Caco-2 (cell line): Measurements from ENCODE around the gene ARPC4. TPM values are rescaled to one million over a fixed set of nuclear protein-coding genes. Genes with fewer than 3 reads are reported as not detected.
A peak's percentile ranks its signal among the peaks of the same experiment; 100 is the strongest.

Experiments used
- BruUV-seq: library from RNA; stranded (reverse); fragments of 400-500 nt; replicated peaks from 2 replicates; lab custom pipeline; 2021; lab: Mats Ljungman, UMichigan
- CTCF ChIA-PET: fragments of 300-600 bp; sonication (Branson Sonifier 250); formaldehyde crosslinking; loops from one replicate; lab custom pipeline; 2022; ENCODE audit warnings: antibody characterized with exemption; lab: Charles Lee
- POLR2A ChIA-PET: fragments of 300-600 bp; sonication (Branson Sonifier 250); formaldehyde crosslinking; loops from one replicate; lab custom pipeline; 2022; ENCODE audit warnings: antibody characterized with exemption; lab: Charles Lee
- DNase-seq, 2 experiments: peaks; one replicate each; pipeline versions ENCODE4 v3.0.0 to v3.0.0-alpha.2; 2020 to 2022
- H3K27me3 ChIP-seq: replicated peaks from 2 replicates; pipeline ENCODE4 v1.6.0; 2011; ENCODE audit warnings: low read length; ENCODE audit not compliant: control insufficient read depth, insufficient read depth
- H3K36me3 ChIP-seq: 2 replicates; pipeline ENCODE4 v1.5.1; 2011; ENCODE audit warnings: low read length; ENCODE audit not compliant: control insufficient read depth, insufficient read depth
- H3K4me1 ChIP-seq: fragments of 250-450 bp; sonication (Bioruptor Pico); 2 replicates; pipeline ENCODE4 v1.5.1; 2020; ENCODE audit warnings: mild to moderate bottlenecking
- H3K4me3 ChIP-seq: 2 replicates; pipeline ENCODE4 v1.5.1; 2011; ENCODE audit warnings: low read depth, mild to moderate bottlenecking, control low read depth, low read length
- H3K9me3 ChIP-seq: fragments of 250-450 bp; sonication (Bioruptor Pico); 2 replicates; pipeline ENCODE4 v1.5.1; 2020; ENCODE audit warnings: mild to moderate bottlenecking, moderate library complexity
- H3K27ac Mint-ChIP-seq: one replicate; pipeline ENCODE4 v1.8.0; 2022; ENCODE audit warnings: mixed read lengths; ENCODE audit not compliant: unreplicated experiment
- H3K27me3 Mint-ChIP-seq: one replicate; pipeline ENCODE4 v1.8.0; 2022; ENCODE audit warnings: mixed read lengths; ENCODE audit not compliant: insufficient read depth, unreplicated experiment
- H3K36me3 Mint-ChIP-seq: one replicate; pipeline ENCODE4 v1.8.0; 2022; ENCODE audit warnings: mild to moderate bottlenecking, mixed read lengths; ENCODE audit not compliant: insufficient read depth, unreplicated experiment
- H3K4me1 Mint-ChIP-seq: one replicate; pipeline ENCODE4 v1.8.0; 2022; ENCODE audit warnings: low read depth, mixed read lengths; ENCODE audit not compliant: unreplicated experiment
- H3K4me3 Mint-ChIP-seq: one replicate; pipeline ENCODE4 v1.8.0; 2022; ENCODE audit warnings: mild to moderate bottlenecking, moderate library complexity, mixed read lengths; ENCODE audit not compliant: unreplicated experiment
- H3K9me3 Mint-ChIP-seq: one replicate; pipeline ENCODE4 v1.8.0; 2022; ENCODE audit warnings: mixed read lengths; ENCODE audit not compliant: unreplicated experiment
- intact Hi-C: fragments of 100-400 bp; cut with micrococcal nuclease; formaldehyde crosslinking; loops from one replicate; pipeline ENCODE4 v1.10.0; 2022; ENCODE audit not compliant: unreplicated experiment
- total RNA-seq: library from RNA; stranded (reverse); gene quantifications from 2 replicates; pipeline ENCODE4 v1.2.3, GENCODE V29; 2022
- TF ChIP-seq, protein P1 (sequence below), 2 experiments: fragments of 200-600 bp in 1 of 2; IDR thresholded peaks; 1 replicate in 1 of 2; 2 replicates in 1 of 2; pipeline versions ENCODE4 v1.5.1 to v1.8.0; 2011 to 2022; ENCODE audit warnings: antibody characterized with exemption in 1 of 2, control low read depth in 1 of 2, inconsistent platforms in 1 of 2, low read depth in 1 of 2, low read length in 1 of 2, mild to moderate bottlenecking in 1 of 2, moderate library complexity in 1 of 2; ENCODE audit not compliant: insufficient read depth in 1 of 2, severe bottlenecking in 1 of 2, unreplicated experiment in 1 of 2

The ARPC4 gene
- total RNA-seq, 1 experiment from 2014 or later: 158 TPM

DNA sequence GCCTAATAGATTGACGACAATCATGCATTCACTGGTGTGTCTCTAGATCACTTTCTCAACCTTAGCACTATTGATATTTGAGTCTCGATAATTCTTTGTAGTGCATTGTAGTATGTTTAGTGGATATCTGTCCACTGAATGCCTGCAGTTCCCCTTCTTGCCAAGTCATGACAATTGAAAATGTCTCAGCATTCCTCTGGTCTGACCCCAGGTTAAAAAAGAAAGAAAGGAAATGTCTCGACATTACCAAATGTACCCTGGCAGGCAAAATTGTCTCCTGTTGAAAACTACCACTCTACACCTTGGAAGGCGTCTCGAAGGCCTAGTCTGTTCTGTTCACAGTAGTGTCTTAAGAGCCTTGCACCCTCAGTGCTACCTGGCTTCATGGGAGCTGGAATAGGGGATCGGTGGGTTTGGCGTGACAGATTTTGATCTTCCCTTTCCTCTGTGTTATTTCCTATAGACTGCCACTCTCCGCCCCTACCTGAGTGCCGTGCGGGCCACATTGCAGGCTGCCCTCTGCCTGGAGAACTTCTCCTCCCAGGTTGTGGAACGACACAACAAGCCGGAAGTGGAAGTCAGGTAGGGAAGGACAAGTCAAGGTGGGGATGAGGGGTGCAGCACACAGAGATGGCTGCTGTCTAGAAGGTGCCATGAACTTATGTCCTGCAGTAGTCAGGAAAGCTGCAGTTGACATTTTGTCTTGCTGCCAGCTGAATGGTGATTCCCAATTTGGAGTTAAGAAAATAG, 4.5 kb downstream of the ARPC4 start:
- Histone ChIP-seq H3K9me3 (no peaks in the 10 kb centered on the region), H3K4me1 (no peaks in the 10 kb centered on the region), H3K4me3 (no peak overlapping the region), H3K27me3 (no peaks in the 10 kb centered on the region), H3K36me3 (peaks cover 8% of the 10 kb centered on the region)
- H3K4me3 Mint-ChIP-seq: no peak overlapping the region
- no peak overlapping the region for H3K27ac Mint-ChIP-seq
- no TSS peak for BruUV-seq
- ChIA-PET CTCF (no interaction called here), POLR2A (interaction anchor here (0.7 kb wide), 1 partner anchor 19 kb away, joined by 8 read pairs; no protein-coding TSS in a partner anchor)
- intact Hi-C loops: no loop called here
- DNase-seq: no peak
- H3K4me1 Mint-ChIP-seq: no peaks in the 10 kb centered on the region
- peaks cover 88% of the 10 kb centered on the region for H3K36me3 Mint-ChIP-seq
- H3K9me3 Mint-ChIP-seq: no peaks in the 10 kb centered on the region
- no peaks in the 10 kb centered on the region for H3K27me3 Mint-ChIP-seq
- TF ChIP-seq, protein P1, sequence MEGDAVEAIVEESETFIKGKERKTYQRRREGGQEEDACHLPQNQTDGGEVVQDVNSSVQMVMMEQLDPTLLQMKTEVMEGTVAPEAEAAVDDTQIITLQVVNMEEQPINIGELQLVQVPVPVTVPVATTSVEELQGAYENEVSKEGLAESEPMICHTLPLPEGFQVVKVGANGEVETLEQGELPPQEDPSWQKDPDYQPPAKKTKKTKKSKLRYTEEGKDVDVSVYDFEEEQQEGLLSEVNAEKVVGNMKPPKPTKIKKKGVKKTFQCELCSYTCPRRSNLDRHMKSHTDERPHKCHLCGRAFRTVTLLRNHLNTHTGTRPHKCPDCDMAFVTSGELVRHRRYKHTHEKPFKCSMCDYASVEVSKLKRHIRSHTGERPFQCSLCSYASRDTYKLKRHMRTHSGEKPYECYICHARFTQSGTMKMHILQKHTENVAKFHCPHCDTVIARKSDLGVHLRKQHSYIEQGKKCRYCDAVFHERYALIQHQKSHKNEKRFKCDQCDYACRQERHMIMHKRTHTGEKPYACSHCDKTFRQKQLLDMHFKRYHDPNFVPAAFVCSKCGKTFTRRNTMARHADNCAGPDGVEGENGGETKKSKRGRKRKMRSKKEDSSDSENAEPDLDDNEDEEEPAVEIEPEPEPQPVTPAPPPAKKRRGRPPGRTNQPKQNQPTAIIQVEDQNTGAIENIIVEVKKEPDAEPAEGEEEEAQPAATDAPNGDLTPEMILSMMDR (IDR thresholded peaks at IDR 0.05; ENCODE audit: insufficient read depth in 1 of 2, low read depth in 1 of 2, low read length in 1 of 2, severe bottlenecking in 1 of 2, unreplicated experiment in 1 of 2): no peak

GRCh38 chr3:9800529-9800928, 7.6 kb downstream of the ARPC4 start:
- H3K4me3 Mint-ChIP-seq: no peak overlapping the region
- ChIA-PET POLR2A (no interaction called here), CTCF (interaction anchor here (0.7 kb wide), 1 partner anchor 14 kb away, joined by 3 read pairs; no protein-coding TSS in a partner anchor)
- BruUV-seq: no TSS peak
- Histone ChIP-seq H3K36me3 (peaks cover 8% of the 10 kb centered on the region), H3K27me3 (no peaks in the 10 kb centered on the region), H3K4me1 (no peaks in the 10 kb centered on the region), H3K9me3 (no peaks in the 10 kb centered on the region), H3K4me3 (no peak overlapping the region)
- H3K27me3 Mint-ChIP-seq: no peaks in the 10 kb centered on the region
- intact Hi-C loops: no loop called here
- TF ChIP-seq, protein P1 (IDR thresholded peaks at IDR 0.05; ENCODE audit: insufficient read depth in 1 of 2, low read depth in 1 of 2, low read length in 1 of 2, severe bottlenecking in 1 of 2, unreplicated experiment in 1 of 2): peak in 1 of 2 experiments; percentile 40
- H3K9me3 Mint-ChIP-seq: no peaks in the 10 kb centered on the region
- DNase-seq: no peak
- no peaks in the 10 kb centered on the region for H3K4me1 Mint-ChIP-seq
- peaks cover 96% of the 10 kb centered on the region for H3K36me3 Mint-ChIP-seq
- H3K27ac Mint-ChIP-seq: no peak overlapping the region

DNA sequence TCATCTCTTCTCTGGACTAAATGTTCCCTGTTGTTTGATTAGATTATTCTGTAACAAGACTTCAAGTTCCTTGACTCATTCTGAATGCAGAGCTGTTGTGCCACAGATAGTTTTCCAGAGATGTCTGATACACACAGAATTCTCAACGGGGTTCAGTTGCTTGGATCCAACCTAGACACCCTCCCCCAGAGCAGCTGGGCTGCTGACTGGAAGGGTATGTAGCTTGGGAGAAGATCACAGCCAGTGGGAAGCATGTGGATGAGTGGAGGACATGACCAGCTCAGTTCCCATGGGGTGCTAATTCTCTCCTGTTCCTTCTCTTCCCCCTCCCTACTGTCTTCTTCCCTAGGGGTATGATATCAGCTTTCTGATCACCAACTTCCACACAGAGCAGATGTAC, 10.6 kb downstream of the ARPC4 start:
- no peaks in the 10 kb centered on the region for H3K9me3 ChIP-seq
- H3K36me3 ChIP-seq: peaks cover 4% of the 10 kb centered on the region
- DNase-seq: no peak
- intact Hi-C loops: no loop called here
- ChIA-PET POLR2A (no interaction called here), CTCF (no interaction called here)
- H3K4me3 ChIP-seq: no peak overlapping the region
- no peak overlapping the region for H3K27ac Mint-ChIP-seq
- H3K9me3 Mint-ChIP-seq: no peaks in the 10 kb centered on the region
- H3K4me1 ChIP-seq: peaks cover 1% of the 10 kb centered on the region; the same call in 1 of the 2 replicates
- H3K4me1 Mint-ChIP-seq: no peaks in the 10 kb centered on the region
- TF ChIP-seq, protein P1 (IDR thresholded peaks at IDR 0.05; ENCODE audit: insufficient read depth in 1 of 2, low read depth in 1 of 2, low read length in 1 of 2, severe bottlenecking in 1 of 2, unreplicated experiment in 1 of 2): no peak
- H3K36me3 Mint-ChIP-seq: peaks cover 88% of the 10 kb centered on the region
- no peaks in the 10 kb centered on the region for H3K27me3 Mint-ChIP-seq
- BruUV-seq: no TSS peak
- no peak overlapping the region for H3K4me3 Mint-ChIP-seq
- no peaks in the 10 kb centered on the region for H3K27me3 ChIP-seq
